Left kidney (tissue), 2 donors: Measurements from ENCODE around the gene FAH. TPM values are rescaled to one million over a fixed set of nuclear protein-coding genes. Genes with fewer than 3 reads are reported as not detected.

Experiments
- DNase-seq: peaks from one replicate; pipeline ENCODE4 v3.0.0-alpha.2; 2013
- polyA plus RNA-seq: library from polyadenylated mRNA; unstranded; fragments of 120-200 nt; gene quantifications from one replicate; pipeline ENCODE4 v1.2.1, GENCODE V29; 2013; ENCODE audit not compliant: insufficient read length

Gene FAH
- polyA plus RNA-seq, 1 donor, result 42.5 TPM

- no peak for DNase-seq
Measured at GRCh38 chr15:80194914-80195313, 42.1 kb downstream of the FAH start.

DNA sequence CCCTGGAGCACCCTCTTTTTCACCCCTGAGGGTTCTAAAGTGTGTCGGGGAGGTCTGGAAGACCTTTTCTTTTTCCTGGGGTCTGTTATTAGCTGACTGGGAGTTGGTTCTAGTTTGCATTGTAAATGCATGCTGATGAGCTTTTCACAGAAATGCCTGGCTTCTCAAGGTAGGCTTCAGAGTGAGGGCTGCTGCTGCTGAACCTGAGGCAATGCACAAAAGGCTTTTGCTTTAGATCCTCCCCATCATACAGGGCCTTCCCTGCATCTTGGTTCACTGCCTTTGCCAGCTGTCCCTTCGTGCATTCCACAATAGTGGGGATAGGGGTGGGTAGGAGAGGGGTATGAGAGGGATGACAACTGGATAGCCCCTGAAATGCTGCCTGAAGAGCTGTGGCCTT is 46.6 kb downstream of the FAH start:
- no peak for DNase-seq

DNA sequence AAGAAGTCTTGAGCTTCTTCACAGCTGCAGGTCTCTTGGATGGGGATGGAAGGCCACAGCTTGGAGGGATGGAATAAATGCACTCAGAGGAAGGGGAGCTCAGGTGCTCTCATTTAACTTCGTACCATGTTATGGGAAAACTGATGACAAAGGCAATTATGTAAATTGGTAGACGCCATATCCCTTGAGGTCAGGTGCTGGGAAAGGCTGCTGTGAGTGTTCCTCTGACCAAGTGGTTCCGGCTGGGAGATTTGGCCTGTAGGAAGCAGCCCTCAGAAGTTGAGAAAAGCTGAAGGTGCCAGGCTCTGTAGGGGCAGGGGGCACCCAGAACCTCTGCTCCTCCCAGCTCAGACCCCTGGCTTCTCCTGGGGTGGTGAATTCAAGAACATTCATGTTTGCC is 47.1 kb downstream of the FAH start:
- DNase-seq, result no peak

GRCh38 chr15:80201256-80202015 is 48.6 kb downstream of the FAH start:
- no peak for DNase-seq

DNA sequence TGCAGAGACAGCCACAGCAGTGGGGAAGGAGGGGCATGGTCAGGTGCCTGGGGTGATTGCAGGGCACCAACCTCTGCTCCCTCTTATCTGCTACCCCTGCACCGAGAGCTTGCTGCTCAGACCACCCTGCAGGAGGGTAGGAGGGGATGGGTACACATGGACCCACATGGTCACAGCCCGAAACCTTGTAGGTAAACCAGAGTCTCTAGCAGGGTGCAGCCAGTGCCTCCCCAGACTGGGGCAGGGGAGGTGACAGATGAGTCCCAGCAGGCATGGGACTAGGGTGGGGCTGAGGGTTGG is 49.2 kb downstream of the FAH start:
- no peak for DNase-seq

GRCh38 chr15:80202641-80203360 is 50.0 kb downstream of the FAH start:
- no peak for DNase-seq

DNA sequence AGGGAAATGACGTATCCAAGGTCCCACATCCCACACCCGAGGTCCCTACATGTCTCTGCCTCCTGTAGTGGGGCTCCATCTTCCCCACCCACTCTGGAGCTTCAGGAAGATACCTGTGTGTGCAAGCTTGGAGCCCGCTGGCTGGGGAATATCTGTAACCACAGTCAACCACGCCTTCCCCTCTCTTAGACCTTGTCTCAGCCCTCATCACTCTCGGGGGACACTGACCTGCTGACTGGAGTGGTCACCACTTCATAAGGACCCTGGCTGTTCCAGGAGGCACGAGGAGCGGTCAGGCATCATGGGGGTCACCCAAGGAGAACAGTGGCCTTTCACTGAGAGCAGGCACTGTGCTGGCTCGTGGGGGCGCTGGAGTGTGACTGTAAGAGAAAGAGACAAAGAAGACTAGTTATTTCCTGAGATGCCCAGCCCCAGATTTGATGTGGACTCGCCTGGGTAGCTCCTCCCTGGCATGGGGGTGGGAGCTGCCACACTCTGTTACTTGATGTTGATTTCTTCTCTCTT is 50.6 kb downstream of the FAH start:
- no peak for DNase-seq

- no peak for DNase-seq
Measured at GRCh38 chr15:80204231-80204630, 51.4 kb downstream of the FAH start.

GRCh38 chr15:80207887-80208286 is 55.1 kb downstream of the FAH start:
- no peak for DNase-seq

- DNase-seq, result no peak
Measured at GRCh38 chr15:80208758-80209734, 56.2 kb downstream of the FAH start.

DNA sequence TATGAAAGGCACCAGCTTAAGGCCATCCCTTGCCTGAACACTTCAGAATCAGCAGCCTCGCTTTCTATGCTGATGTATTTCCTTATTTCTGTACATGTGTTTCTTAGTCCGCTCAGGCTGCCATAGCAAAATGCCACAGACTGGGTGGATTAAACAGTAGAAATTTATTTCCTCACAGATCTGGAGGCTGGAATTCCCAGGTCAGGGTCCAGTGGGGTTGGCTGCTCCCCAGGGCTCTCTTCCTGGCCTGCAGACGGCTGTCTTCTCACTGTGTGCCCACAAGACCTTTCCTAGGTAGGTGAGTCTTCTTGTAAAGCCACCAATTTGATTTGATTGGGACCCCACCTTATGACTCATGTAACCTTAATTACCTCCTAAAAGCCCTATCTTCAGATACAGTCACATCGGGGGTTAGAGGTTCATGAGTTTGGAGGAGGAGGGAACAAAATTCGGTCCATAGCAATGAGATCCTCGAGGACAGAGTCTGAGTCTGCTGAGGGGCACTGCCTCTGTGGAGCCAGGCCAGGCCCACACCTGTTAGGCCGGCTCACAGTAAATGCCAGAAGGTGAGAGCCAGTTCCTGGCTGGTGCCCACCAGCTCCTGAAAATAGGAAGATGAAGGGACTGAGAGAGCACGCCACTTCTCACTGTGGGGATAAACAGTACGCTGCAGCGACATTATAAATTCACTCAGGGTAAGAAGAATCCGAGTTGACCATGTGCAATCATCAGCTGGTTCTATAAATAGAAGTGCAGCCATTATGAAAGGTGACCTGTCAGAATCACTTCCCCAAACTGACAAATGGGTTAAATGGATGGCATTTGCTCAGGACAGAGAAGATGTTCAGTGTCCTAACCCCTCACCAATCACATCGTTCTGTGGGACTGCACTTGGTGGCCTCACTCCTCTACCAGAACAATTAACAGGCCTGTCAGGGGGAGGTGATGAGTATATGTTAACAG is 58.1 kb downstream of the FAH start:
- no peak for DNase-seq

GRCh38 chr15:80211976-80212375 is 59.2 kb downstream of the FAH start:
- DNase-seq, result no peak

DNA sequence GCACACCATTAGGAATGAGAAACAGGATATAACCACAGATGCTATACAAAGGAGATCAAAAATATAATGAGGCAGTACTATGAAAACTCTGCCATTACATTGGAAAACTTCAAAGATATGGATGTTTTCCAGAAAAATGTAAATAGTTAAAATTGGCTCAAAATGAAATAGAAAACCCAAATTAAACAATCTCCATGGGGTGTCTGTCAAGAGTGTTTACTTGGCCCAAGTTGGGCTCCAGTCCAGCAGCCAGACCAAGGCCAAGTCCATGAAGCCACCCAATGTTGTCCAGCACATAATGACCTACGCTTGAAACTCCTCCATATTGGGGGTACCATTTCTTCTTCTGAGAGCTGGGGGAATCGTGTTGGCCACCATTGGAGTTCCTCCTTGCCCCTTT is 62.1 kb downstream of the FAH start:
- no peak for DNase-seq

DNA sequence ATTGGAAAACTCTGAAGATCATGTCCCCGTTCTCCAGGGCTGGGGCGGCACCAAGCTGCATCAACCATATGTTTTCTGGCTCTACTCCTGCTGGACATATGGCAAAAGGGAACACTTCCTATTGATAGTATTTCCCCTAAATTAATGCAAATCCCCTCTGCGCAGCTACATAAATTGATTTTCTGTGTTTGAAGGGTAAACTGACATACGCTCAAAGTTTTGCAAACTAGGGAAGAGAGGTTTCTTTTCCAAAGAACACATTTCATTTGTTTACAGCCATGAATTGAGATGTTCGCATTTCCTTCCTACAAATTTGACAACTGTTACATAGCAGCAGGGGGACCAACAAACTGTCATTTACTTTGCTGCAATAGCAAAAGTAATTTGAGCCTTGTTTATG is 63.3 kb downstream of the FAH start:
- no peak for DNase-seq

- DNase-seq, result no peak
Measured at GRCh38 chr15:80216911-80217310, 64.1 kb downstream of the FAH start.

- no peak for DNase-seq
Measured at GRCh38 chr15:80217327-80217900, 64.6 kb downstream of the FAH start.

DNA sequence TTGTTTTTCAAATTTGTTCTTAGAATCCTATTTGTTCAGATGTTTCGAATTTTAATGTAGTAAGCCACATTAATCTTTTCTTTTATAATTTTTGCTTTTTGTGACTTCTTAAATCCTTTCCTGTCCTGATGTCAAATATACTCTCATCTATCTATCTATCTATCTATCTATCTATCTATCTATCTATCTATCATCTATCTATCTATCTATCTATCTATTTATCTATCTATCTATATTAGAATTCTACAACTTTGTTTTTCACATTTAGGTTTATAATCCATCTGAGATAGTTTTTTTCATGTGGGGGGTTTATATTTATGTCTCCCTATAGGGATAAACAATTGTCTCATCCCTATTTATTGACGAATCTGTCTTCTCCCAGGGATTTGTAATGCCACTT is 67.2 kb downstream of the FAH start:
- no peak for DNase-seq

- no peak for DNase-seq
Measured at GRCh38 chr15:80228959-80229610, 76.3 kb downstream of the FAH start.

DNA sequence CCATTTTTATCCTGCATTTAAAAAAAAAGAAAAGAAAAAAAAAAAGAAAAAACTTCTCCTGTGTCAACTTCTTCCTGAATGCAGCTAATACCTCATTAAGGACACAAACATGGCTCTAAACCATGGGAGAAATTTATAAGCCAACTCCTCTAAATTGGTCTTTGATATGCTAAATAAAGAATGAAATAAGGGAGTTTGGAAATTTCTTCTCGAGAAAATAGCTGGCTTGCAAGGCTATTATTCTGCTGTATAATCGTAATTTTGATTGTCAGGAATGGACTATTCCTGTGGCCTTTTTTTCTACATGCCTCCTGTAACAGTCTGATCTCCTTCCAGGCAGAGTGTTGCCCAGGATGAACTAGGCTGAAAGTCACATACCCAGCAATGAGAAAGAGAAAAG is 78.6 kb downstream of the FAH start:
- no peak for DNase-seq

DNA sequence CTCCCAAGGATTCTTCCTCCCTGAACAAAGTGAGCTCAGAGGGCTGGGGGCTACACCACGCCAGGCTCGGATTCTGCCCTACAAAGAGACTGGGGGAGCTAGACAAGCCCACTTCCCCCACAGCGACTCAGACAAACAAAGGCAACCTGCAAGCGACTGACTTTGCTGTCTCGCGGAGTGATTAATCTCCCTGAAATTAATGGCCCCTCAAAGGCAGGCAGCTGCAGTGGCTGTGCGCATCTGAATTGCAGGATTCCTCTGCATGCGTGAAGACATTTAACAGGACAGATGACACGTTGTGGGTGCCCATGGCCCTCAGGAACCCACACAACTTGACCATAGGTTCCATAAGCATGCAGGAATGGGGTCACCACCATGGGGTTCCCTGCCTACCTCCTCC is 80.8 kb downstream of the FAH start:
- peak; percentile 59 for DNase-seq
